GM21737 (cell line): Measurements from ENCODE around the gene UCKL1.

Experiments
- ATAC-seq: cut with Tn5 transposase; IDR thresholded peaks from one replicate; pipeline ENCODE4 v1.9.1; 2021; ENCODE audit warnings: mild to moderate bottlenecking, moderate library complexity; ENCODE audit not compliant: unreplicated experiment

Gene UCKL1

GRCh38 chr20:63894358-63895201 lies 61.6 kb downstream of the UCKL1 start, which contains the start of gene DNAJC5:
Gene DNAJC5, plus strand, starts transcription at chr20:63895126. Its CDS starts 33,220 bp downstream, at chr20:63928346.
- ATAC-seq = peak; percentile 76

DNA sequence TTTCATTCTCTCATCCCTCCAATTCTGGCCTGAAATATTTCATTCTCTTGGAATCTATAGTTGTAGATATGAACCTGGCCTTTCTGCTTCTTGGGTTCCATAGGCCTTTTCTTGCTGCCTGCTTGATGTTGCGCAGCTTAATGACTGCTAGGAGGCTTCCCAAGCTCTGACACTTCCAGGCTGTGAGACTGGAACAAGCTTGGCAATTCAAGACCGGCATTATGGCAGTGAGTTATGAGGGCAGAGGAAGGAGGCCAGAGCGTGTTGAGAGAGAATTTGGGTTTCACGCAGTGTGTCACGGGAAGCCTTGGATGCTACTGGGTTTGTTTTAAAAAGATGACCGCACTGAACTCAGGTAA lies 62.2 kb downstream of the UCKL1 start:
- ATAC-seq = no peak

- ATAC-seq = no peak
Measured at GRCh38 chr20:63892402-63892801, 63.8 kb downstream of the UCKL1 start.

- no peak for ATAC-seq
Measured at GRCh38 chr20:63891061-63892002, 64.9 kb downstream of the UCKL1 start.

DNA sequence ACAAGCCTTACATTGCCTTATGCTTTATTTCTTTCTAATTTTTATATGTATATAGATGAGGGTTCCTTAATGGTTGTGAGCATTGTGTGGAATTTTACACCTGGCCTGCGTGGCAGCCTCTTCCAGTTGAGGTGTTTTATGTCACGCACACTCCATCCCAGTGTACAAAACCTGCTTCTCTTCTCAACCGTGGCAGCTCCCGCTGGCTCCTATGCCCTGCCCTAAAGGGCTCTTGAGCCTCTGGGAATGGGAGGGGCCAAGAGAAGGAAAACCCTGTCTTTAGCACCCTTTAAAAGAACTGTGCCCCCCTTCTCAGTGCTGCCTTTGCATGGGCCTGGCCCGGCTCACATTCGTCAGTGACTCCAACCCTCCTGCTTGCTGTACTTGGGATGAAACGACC lies 65.6 kb downstream of the UCKL1 start:
- ATAC-seq = no peak

- ATAC-seq = no peak
Measured at GRCh38 chr20:63890201-63890576, 66.0 kb downstream of the UCKL1 start.
